Panc1 (cell line): ENCODE measurements around the gene SSBP4.

Source experiments
- SIN3A ChIP-seq: IDR thresholded peaks from 2 replicates; pipeline ENCODE4 v1.6.1; 2012; ENCODE audit warnings: low read depth, mild to moderate bottlenecking, low read length, moderate library complexity, borderline replicate concordance; ENCODE audit not compliant: insufficient read depth
- TCF7L2 ChIP-seq: IDR thresholded peaks from 2 replicates; pipeline ENCODE4 v1.6.1; 2011; ENCODE audit warnings: mild to moderate bottlenecking, low read depth, low read length, inconsistent platforms
- TF ChIP-seq, protein P1 (sequence below): fragments of 450-650 bp; IDR thresholded peaks from 2 replicates; pipeline ENCODE4 v1.5.1; 2017; ENCODE audit warnings: mild to moderate bottlenecking
- TF ChIP-seq, protein P2 (sequence below), 2 experiments: IDR thresholded peaks; 2 replicates each; pipeline ENCODE4 v1.6.1; 2011 to 2012; ENCODE audit warnings: low read depth in 2 of 2, control low read depth in 1 of 2, low read length in 1 of 2, mild to moderate bottlenecking in 1 of 2, moderate library complexity in 1 of 2; ENCODE audit not compliant: insufficient read depth in 1 of 2

DNA sequence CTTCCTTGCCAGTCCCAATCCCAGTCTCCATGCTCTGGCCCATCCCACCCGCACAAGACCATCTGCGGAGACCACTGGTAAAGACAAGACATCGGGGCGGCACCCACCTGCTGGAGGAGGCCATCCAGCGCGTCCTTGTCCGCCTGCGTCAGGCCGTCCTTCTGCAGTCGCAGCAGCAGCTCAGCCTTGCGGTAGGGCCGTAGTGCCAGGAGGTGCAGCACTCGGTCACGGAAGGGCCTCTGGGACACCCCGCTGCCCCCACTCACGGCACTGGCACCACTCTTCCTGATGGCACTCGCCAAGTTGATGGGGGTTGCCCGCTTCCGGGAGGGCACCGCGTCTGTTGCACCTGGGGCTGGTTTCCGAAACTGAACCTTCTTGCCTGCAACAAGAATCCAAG, 42.3 kb downstream of the SSBP4 start:
- TF ChIP-seq, protein P1, sequence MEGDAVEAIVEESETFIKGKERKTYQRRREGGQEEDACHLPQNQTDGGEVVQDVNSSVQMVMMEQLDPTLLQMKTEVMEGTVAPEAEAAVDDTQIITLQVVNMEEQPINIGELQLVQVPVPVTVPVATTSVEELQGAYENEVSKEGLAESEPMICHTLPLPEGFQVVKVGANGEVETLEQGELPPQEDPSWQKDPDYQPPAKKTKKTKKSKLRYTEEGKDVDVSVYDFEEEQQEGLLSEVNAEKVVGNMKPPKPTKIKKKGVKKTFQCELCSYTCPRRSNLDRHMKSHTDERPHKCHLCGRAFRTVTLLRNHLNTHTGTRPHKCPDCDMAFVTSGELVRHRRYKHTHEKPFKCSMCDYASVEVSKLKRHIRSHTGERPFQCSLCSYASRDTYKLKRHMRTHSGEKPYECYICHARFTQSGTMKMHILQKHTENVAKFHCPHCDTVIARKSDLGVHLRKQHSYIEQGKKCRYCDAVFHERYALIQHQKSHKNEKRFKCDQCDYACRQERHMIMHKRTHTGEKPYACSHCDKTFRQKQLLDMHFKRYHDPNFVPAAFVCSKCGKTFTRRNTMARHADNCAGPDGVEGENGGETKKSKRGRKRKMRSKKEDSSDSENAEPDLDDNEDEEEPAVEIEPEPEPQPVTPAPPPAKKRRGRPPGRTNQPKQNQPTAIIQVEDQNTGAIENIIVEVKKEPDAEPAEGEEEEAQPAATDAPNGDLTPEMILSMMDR = no peak
- TF ChIP-seq TCF7L2 (no peak), SIN3A (no peak)
- TF ChIP-seq, protein P2, sequence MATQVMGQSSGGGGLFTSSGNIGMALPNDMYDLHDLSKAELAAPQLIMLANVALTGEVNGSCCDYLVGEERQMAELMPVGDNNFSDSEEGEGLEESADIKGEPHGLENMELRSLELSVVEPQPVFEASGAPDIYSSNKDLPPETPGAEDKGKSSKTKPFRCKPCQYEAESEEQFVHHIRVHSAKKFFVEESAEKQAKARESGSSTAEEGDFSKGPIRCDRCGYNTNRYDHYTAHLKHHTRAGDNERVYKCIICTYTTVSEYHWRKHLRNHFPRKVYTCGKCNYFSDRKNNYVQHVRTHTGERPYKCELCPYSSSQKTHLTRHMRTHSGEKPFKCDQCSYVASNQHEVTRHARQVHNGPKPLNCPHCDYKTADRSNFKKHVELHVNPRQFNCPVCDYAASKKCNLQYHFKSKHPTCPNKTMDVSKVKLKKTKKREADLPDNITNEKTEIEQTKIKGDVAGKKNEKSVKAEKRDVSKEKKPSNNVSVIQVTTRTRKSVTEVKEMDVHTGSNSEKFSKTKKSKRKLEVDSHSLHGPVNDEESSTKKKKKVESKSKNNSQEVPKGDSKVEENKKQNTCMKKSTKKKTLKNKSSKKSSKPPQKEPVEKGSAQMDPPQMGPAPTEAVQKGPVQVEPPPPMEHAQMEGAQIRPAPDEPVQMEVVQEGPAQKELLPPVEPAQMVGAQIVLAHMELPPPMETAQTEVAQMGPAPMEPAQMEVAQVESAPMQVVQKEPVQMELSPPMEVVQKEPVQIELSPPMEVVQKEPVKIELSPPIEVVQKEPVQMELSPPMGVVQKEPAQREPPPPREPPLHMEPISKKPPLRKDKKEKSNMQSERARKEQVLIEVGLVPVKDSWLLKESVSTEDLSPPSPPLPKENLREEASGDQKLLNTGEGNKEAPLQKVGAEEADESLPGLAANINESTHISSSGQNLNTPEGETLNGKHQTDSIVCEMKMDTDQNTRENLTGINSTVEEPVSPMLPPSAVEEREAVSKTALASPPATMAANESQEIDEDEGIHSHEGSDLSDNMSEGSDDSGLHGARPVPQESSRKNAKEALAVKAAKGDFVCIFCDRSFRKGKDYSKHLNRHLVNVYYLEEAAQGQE (IDR thresholded peaks at IDR 0.05; ENCODE audit: insufficient read depth in 1 of 2, low read depth in 2 of 2, low read length in 1 of 2) = no peak
